ENCODE data around the gene ACAT1. TPM values are rescaled to one million over a fixed set of nuclear protein-coding genes. Genes with fewer than 3 reads are reported as not detected.

ACAT1 gene
- total RNA-seq (10 to 100 TPM; 19.3 to 19.5 TPM), polyA plus RNA-seq (10 to 100 TPM; 42.7 to 54.2 TPM)

- Mint-ChIP-seq H3K9me3 (no peaks in the 10 kb centered on the region), H3K36me3 (peaks cover 0 to 4% of the 10 kb centered on the region in 2 donors), H3K27me3 (no peaks in the 10 kb centered on the region), H3K4me3 (peak within 1 kb of the TSS; percentile 82 to 96 (median 93)), H3K27ac (peak within 1 kb of the TSS; percentile 61 to 96 (median 89)), H3K4me1 (peaks cover 36 to 55% (median 38%) of the 10 kb centered on the region in 4 donors)
- Histone ChIP-seq H3K4me3 (ENCODE audit: low read length in 2 of 2) (peak within 1 kb of the TSS; percentile 85 to 91), H3K9me3 (ENCODE audit: control insufficient read depth in 1 of 2, low read length in 2 of 2) (no peaks in the 10 kb centered on the region), H3K36me3 (ENCODE audit: insufficient read depth, low read length) (no peaks in the 10 kb centered on the region), H3K4me1 (ENCODE audit: insufficient read depth, low read length) (peaks cover 41% of the 10 kb centered on the region), H3K27ac (ENCODE audit: low read depth, low read length) (peak within 1 kb of the TSS; percentile 71), H3K27me3 (ENCODE audit: insufficient read depth, low read length) (no peaks in the 10 kb centered on the region)
- ChIA-PET CTCF (ENCODE audit: partially characterized antibody) (interaction anchor here (1.3 kb wide), 2 partner anchors 9 to 39 kb away, joined by 3 read pairs; no protein-coding TSS in a partner anchor), POLR2A (ENCODE audit: partially characterized antibody) (interaction anchor here (1.1 to 1.4 kb wide), 6 partner anchors 101 to 543 kb away, joined by 3 to 6 read pairs (median 4); partner anchors contain the start of genes ATM, CUL5, DDX10 and NPAT)
- peak; percentile 93 to 95 (median 93) for DNase-seq
- intact Hi-C loops (cut with micrococcal nuclease) = loop anchor here (1.0 to 5.0 kb wide), 6 partner anchors 15 to 546 kb away; partner anchors contain the start of genes ATM, C11orf65, CUL5 and DDX10
These were observed at the start of gene ACAT1 for GRCh38 chr11:108121274-108122155. ACAT1 (plus strand) TSS chr11:108121567; CDS start chr11:108121607, 40 bp downstream.

GRCh38 chr11:108084811-108085210 is 36.6 kb upstream of the ACAT1 start:
- peaks cover 5% of the 10 kb centered on the region for H3K36me3 ChIP-seq (ENCODE audit: insufficient read depth, low read length)
- Mint-ChIP-seq H3K4me1 (peaks cover 0 to 5% (median 0%) of the 10 kb centered on the region in 4 donors), H3K9me3 (no peaks in the 10 kb centered on the region), H3K4me3 (no peak overlapping the region), H3K27me3 (no peaks in the 10 kb centered on the region), H3K36me3 (peaks cover 39 to 54% of the 10 kb centered on the region in 2 donors), H3K27ac (no peak overlapping the region)
- no peaks in the 10 kb centered on the region for H3K9me3 ChIP-seq (ENCODE audit: control insufficient read depth in 1 of 2, low read length in 2 of 2)
- DNase-seq = no peak
- intact Hi-C loops (cut with micrococcal nuclease) = no loop called here
- H3K4me3 ChIP-seq (ENCODE audit: low read length in 2 of 2) = no peak overlapping the region
- no peak overlapping the region for H3K27ac ChIP-seq (ENCODE audit: low read depth, low read length)
- no peaks in the 10 kb centered on the region for H3K27me3 ChIP-seq (ENCODE audit: insufficient read depth, low read length)
- CTCF ChIA-PET (ENCODE audit: partially characterized antibody) = no interaction called here
- POLR2A ChIA-PET (ENCODE audit: partially characterized antibody) = no interaction called here
- no peaks in the 10 kb centered on the region for H3K4me1 ChIP-seq (ENCODE audit: insufficient read depth, low read length)

GRCh38 chr11:108085672-108086071 is 35.7 kb upstream of the ACAT1 start:
- ChIA-PET POLR2A (ENCODE audit: partially characterized antibody) (no interaction called here), CTCF (ENCODE audit: partially characterized antibody) (interaction anchor here (1.3 kb wide), 1 partner anchor 77 kb away, joined by 3 read pairs; the partner anchor contains the start of gene CUL5)
- H3K4me3 ChIP-seq (ENCODE audit: low read length in 2 of 2) = no peak overlapping the region
- H3K9me3 Mint-ChIP-seq = no peaks in the 10 kb centered on the region
- H3K27me3 ChIP-seq (ENCODE audit: insufficient read depth, low read length) = no peaks in the 10 kb centered on the region
- no peaks in the 10 kb centered on the region for H3K4me1 ChIP-seq (ENCODE audit: insufficient read depth, low read length)
- H3K36me3 Mint-ChIP-seq = peaks cover 33 to 47% of the 10 kb centered on the region in 2 donors
- H3K4me3 Mint-ChIP-seq = no peak overlapping the region
- no peaks in the 10 kb centered on the region for H3K27me3 Mint-ChIP-seq
- intact Hi-C loops (cut with micrococcal nuclease) = no loop called here
- peaks cover 0 to 3% (median 0%) of the 10 kb centered on the region in 4 donors for H3K4me1 Mint-ChIP-seq
- H3K27ac Mint-ChIP-seq = peak overlapping the region in 1 of 7 donors; percentile 34
- H3K9me3 ChIP-seq (ENCODE audit: control insufficient read depth in 1 of 2, low read length in 2 of 2) = no peaks in the 10 kb centered on the region
- no peak overlapping the region for H3K27ac ChIP-seq (ENCODE audit: low read depth, low read length)
- H3K36me3 ChIP-seq (ENCODE audit: insufficient read depth, low read length) = peaks cover 4% of the 10 kb centered on the region
- no peak for DNase-seq

- ChIA-PET CTCF (ENCODE audit: partially characterized antibody) (no interaction called here), POLR2A (ENCODE audit: partially characterized antibody) (no interaction called here)
- DNase-seq = no peak
- H3K4me3 Mint-ChIP-seq = no peak overlapping the region
- Histone ChIP-seq H3K27ac (ENCODE audit: low read depth, low read length) (no peak overlapping the region), H3K4me3 (ENCODE audit: low read length in 2 of 2) (no peak overlapping the region), H3K9me3 (ENCODE audit: control insufficient read depth in 1 of 2, low read length in 2 of 2) (no peaks in the 10 kb centered on the region), H3K36me3 (ENCODE audit: insufficient read depth, low read length) (peaks cover 17% of the 10 kb centered on the region), H3K27me3 (ENCODE audit: insufficient read depth, low read length) (no peaks in the 10 kb centered on the region), H3K4me1 (ENCODE audit: insufficient read depth, low read length) (no peaks in the 10 kb centered on the region)
- H3K27ac Mint-ChIP-seq = peak overlapping the region in 2 of 7 donors; percentile 51 to 64
- intact Hi-C loops (cut with micrococcal nuclease) = no loop called here
- H3K9me3 Mint-ChIP-seq = no peaks in the 10 kb centered on the region
- no peaks in the 10 kb centered on the region for H3K4me1 Mint-ChIP-seq
- peaks cover 32 to 49% of the 10 kb centered on the region in 2 donors for H3K36me3 Mint-ChIP-seq
- no peaks in the 10 kb centered on the region for H3K27me3 Mint-ChIP-seq
These were observed 29.2 kb upstream of the ACAT1 start for GRCh38 chr11:108092134-108092533.

- H3K4me3 ChIP-seq (ENCODE audit: low read length in 2 of 2) = no peak overlapping the region
- peaks cover 21% of the 10 kb centered on the region for H3K36me3 ChIP-seq (ENCODE audit: insufficient read depth, low read length)
- H3K4me3 Mint-ChIP-seq = no peak overlapping the region
- H3K9me3 ChIP-seq (ENCODE audit: control insufficient read depth in 1 of 2, low read length in 2 of 2) = no peaks in the 10 kb centered on the region
- ChIA-PET CTCF (ENCODE audit: partially characterized antibody) (no interaction called here), POLR2A (ENCODE audit: partially characterized antibody) (no interaction called here)
- H3K27ac ChIP-seq (ENCODE audit: low read depth, low read length) = no peak overlapping the region
- H3K27me3 ChIP-seq (ENCODE audit: insufficient read depth, low read length) = no peaks in the 10 kb centered on the region
- no peak for DNase-seq
- H3K27ac Mint-ChIP-seq = peak overlapping the region in 3 of 7 donors; percentile 25 to 89 (median 47)
- no peaks in the 10 kb centered on the region for H3K4me1 ChIP-seq (ENCODE audit: insufficient read depth, low read length)
- no peaks in the 10 kb centered on the region for H3K27me3 Mint-ChIP-seq
- intact Hi-C loops (cut with micrococcal nuclease) = no loop called here
- H3K9me3 Mint-ChIP-seq = no peaks in the 10 kb centered on the region
- no peaks in the 10 kb centered on the region for H3K4me1 Mint-ChIP-seq
- peaks cover 37 to 60% of the 10 kb centered on the region in 2 donors for H3K36me3 Mint-ChIP-seq
These were observed 28.1 kb upstream of the ACAT1 start for GRCh38 chr11:108093128-108093904.

- peaks cover 37 to 60% of the 10 kb centered on the region in 2 donors for H3K36me3 Mint-ChIP-seq
- intact Hi-C loops (cut with micrococcal nuclease) = no loop called here
- no peaks in the 10 kb centered on the region for H3K9me3 Mint-ChIP-seq
- Histone ChIP-seq H3K27me3 (ENCODE audit: insufficient read depth, low read length) (no peaks in the 10 kb centered on the region), H3K27ac (ENCODE audit: low read depth, low read length) (no peak overlapping the region), H3K4me3 (ENCODE audit: low read length in 2 of 2) (no peak overlapping the region), H3K9me3 (ENCODE audit: control insufficient read depth in 1 of 2, low read length in 2 of 2) (no peaks in the 10 kb centered on the region), H3K4me1 (ENCODE audit: insufficient read depth, low read length) (no peaks in the 10 kb centered on the region), H3K36me3 (ENCODE audit: insufficient read depth, low read length) (peaks cover 21% of the 10 kb centered on the region)
- H3K27ac Mint-ChIP-seq = no peak overlapping the region
- ChIA-PET CTCF (ENCODE audit: partially characterized antibody) (no interaction called here), POLR2A (ENCODE audit: partially characterized antibody) (no interaction called here)
- no peaks in the 10 kb centered on the region for H3K27me3 Mint-ChIP-seq
- no peak for DNase-seq
- no peak overlapping the region for H3K4me3 Mint-ChIP-seq
- no peaks in the 10 kb centered on the region for H3K4me1 Mint-ChIP-seq
These were observed 24.2 kb upstream of the ACAT1 start for GRCh38 chr11:108097179-108097578.

All from CD4-positive, alpha-beta memory T cell (primary cell).